ENCODE results near the gene CHCHD6. TPM values are rescaled to one million over a fixed set of nuclear protein-coding genes. Genes with fewer than 3 reads are reported as not detected.
A peak's percentile ranks its signal among the peaks of the same experiment; 100 is the strongest.

CHCHD6 gene
- polyA plus RNA-seq, 4 donors: 16.1 to 24.0 (median 18.6) TPM

DNA sequence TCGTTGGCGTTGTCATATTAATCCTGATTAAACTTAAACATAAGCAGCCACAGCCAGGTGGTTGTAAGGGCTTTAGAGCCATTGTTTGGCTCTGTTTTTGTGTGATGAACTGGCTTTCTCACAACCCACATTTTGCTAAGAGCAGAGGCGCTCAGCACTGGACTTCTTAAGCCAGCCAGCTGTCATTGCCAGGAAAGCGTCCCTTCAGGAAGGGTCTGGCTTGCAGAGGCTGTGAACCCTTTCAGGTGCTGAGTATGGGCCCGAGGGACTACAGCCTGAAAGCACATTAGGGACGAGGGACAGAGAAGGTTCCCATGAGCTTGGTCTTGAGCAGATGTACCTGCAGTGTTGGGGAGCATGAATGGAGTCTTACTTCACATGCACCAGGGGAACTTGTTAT lies 112.3 kb downstream of the CHCHD6 start:
- no peak for DNase-seq (ENCODE audit: low read depth in 4 of 4, low spot score in 3 of 4)

- DNase-seq (ENCODE audit: low read depth in 4 of 4, low spot score in 3 of 4): peak; percentile 8 to 37 (median 14)
Observed at GRCh38 chr3:126816986-126817777, 113.1 kb downstream of the CHCHD6 start.

- DNase-seq (ENCODE audit: low read depth in 4 of 4, low spot score in 3 of 4): no peak
Observed at GRCh38 chr3:126817781-126818180, 113.7 kb downstream of the CHCHD6 start.

GRCh38 chr3:126818400-126819095 lies 114.5 kb downstream of the CHCHD6 start:
- DNase-seq (ENCODE audit: low read depth in 4 of 4, low spot score in 3 of 4): no peak

DNA sequence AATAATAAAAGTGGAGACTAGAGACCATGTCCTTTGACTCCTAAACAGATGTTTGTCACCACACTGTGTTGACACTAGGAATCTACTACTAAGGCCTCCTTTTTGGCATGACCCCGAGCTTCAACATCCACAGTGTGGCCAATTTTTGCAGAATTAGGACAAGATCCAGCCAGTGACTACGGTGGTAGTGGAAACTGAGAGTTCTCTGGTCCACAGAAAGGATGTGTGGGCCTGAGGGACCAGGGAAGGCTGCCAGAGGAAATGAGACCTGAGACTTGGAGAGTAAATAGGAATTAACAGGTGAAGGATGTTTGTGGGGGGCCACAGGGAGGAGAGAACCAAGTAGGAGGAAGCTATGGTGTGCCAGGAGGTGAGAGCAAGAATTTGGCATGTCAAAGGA lies 122.7 kb downstream of the CHCHD6 start:
- no peak for DNase-seq (ENCODE audit: low read depth in 4 of 4, low spot score in 3 of 4)

- no peak for DNase-seq (ENCODE audit: low read depth in 4 of 4, low spot score in 3 of 4)
Observed at GRCh38 chr3:126827121-126827520, 123.1 kb downstream of the CHCHD6 start.

GRCh38 chr3:126828306-126828705 lies 124.3 kb downstream of the CHCHD6 start:
- no peak for DNase-seq (ENCODE audit: low read depth in 4 of 4, low spot score in 3 of 4)

GRCh38 chr3:126832933-126833332 lies 128.9 kb downstream of the CHCHD6 start:
- no peak for DNase-seq (ENCODE audit: low read depth in 4 of 4, low spot score in 3 of 4)

DNA sequence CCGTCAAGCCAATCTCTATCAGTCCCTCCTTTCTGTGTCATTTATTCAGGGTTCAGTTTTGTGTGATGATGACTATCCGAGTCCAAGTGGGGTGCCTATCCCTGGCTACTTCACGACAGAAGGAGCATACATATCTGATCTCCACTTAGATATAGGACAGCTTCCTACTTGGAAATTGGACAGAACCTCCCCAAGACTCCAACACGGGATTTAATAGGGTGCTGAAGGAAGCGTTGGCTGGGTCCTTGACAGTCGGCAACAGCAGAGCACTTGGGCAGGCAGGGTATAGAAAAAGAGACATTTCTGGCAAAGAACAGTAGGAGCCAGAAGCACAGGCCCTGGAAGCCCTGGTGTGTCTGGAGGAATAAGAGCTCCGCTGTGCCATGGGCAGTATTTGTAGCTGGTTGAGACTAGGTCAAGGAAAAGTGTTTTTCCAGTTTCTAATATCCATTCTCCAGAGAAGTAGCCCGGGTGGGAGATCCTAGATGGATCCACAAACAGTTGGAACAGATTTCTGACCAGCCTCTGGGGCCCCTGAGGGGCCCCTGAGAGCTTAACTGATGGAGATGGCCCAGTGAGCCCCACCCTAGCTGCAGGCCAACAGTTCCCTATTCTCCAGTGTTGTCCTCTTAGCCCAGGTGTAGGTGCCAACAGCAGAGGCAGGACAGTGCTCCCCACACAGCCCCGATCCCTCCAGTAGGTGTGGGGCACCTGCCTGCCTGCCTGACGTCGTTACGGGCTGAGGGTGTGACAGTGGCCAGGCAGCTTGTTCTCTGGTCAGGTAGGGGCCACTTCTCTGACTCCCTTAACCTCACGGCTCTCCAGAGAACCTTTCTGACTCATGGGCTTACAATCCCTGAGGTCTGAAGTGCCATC lies 130.8 kb downstream of the CHCHD6 start:
- no peak for DNase-seq (ENCODE audit: low read depth in 4 of 4, low spot score in 3 of 4)

DNA sequence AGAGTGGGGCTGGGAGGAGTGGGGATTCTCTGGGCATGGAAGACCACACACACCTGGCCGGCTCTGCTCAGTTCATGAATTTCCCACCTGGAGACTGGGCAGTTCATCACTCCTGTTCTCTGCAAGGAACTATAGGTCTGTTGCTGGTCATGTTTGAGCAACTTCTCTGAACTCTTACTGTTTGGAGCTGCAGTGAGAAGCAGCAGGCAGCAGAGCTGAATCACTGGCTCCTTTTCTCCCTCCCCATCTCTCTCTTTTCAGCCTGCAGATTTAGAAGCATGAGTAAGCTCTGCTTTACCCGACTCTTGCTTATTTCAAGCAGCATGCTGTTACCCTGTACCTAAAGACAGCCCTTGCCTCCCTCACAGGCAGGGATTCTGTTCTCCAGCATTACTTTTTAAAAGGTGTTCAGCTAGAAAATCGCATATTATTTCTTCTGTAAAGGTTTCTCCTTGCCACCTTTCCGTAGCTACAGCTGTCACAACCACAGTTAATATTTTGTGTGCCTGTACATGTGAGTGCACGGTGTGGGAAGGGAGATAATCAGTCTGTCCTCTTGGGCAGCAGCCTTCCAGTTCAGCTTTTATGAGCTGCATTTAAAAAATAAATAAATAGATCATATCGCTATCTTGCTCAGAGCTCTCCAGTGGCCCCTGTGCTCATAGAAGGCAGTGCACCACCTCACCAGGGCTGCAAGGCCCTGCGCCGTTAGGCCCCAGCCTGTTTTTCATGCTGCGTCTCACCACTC lies 131.6 kb downstream of the CHCHD6 start:
- DNase-seq (ENCODE audit: low read depth in 4 of 4, low spot score in 3 of 4): no peak

DNA sequence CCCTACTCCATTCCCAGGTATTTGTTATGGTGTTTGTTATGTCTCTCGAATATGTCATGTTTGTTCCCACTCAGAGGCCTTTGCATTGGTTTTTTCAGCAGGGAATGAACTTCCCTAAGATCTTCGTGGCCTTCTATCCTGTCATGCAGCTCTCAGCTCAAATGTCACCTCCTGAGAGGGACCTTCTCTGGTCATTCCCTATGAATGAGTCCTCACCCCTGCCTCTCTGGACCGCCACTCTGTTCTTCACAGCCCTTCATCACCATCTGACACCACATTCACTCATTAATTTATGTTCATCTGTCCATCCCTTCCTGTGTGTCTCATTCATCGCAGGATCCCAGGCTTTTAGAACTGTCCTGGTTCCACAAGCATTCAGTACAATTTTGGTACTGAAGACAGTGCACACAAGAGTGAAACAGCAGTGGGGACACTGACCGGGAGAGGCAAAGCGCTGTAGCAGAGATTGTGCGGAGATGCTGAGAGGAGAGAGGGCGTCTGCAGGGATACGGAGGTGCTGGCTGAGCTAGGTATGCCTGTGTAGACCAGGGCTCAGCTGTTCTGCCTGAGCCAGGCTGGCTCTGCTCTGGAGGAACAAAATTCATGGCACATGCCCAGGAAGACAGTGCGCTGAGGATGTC lies 132.3 kb downstream of the CHCHD6 start:
- DNase-seq (ENCODE audit: low read depth in 4 of 4, low spot score in 3 of 4): no peak

- no peak for DNase-seq (ENCODE audit: low read depth in 4 of 4, low spot score in 3 of 4)
Observed at GRCh38 chr3:126837773-126838172, 133.7 kb downstream of the CHCHD6 start.

GRCh38 chr3:126845920-126846715 lies 142.1 kb downstream of the CHCHD6 start:
- DNase-seq (ENCODE audit: low read depth in 4 of 4, low spot score in 3 of 4): no peak

DNA sequence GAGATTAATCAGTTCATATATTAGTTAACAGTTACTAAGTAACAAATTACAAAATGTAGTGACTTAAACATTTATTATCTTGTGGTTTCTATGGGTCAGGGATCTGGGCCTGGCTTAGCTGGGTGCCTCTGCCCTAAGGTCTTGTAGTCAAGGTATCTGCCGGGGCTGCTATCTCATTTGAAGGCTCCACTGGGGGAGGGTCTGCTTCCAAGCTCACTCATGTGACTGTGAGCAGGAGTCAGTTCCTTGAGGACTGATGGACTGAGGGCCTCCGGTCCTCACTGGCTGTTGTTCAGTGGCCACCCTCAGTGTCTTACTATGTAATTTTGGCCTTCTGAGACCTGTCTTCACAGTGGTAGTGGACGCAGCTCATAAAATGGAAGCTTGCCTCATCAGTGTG lies 143.0 kb downstream of the CHCHD6 start:
- no peak for DNase-seq (ENCODE audit: low read depth in 4 of 4, low spot score in 3 of 4)

DNA sequence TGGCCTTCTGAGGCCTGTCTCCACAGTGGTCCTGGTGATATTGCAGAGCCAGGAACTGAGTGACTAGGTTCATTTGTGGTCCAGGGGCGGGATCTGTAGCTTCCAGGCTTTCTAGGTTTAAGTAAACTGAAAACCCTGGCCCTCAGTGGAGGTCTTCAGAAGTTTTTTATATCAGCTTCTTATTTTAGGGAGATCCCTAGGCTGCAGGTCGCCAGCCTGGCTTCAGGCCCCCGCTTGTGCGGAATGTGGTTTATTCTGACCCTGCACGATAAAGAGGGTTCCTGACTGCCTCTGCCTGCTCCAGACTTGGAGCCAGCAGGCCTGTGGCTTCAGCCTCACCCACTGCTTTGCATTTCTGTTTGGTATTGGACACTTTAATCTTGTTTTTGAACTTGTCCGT lies 145.0 kb downstream of the CHCHD6 start:
- no peak for DNase-seq (ENCODE audit: low read depth in 4 of 4, low spot score in 3 of 4)

DNA sequence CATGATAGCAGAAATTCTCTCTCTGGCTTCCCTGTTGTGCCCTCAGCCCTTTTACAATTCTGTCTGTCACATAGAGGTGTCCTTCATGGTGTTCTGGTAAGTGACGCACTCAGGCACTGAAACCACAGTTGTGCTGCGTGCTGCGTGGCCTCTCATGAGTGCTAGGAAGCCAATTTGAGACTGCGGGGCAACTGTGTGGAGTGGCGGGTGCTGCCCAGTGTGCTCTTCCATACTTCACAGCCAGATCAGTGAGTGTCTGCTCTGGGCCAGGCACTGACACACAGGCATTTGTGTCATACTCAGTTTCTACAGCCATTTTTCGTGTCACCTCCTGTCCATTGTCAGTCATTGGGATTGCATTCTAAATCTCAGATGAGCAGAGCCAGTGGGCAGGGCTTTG lies 145.7 kb downstream of the CHCHD6 start:
- DNase-seq (ENCODE audit: low read depth in 4 of 4, low spot score in 3 of 4): no peak

DNA sequence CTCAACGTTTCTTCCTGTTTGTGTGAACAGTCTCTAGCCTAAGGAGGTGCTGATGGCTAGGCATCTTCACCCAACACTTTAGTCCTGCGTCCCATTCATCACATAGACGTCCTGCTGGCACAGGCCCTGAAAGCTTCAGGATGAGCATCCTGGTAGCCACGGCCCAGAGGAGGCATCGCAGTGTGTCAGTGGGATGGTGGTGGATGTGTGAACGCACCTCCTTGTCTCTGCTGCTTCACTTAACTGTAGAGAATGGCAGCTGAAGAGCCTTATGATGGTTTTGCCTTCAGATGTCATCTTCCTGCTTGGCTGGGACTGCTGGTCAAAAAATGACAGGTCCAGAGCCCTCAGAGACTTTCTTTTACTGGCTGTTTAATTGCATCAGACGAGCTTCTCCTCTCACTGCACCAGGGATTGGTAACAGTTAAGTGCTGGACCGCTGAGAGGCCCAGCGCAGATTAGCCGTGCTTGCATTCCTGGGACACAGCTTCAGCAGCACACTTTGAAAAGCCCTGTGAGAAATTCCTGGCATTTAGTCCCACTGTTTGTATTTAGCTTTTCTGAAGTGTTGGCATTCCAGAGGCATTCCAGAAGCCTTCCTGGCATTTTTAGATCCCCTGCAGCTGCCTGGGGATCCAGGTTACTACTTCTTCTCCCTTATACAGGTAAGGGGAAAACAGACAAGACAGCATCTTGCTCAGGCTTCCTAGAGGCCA lies 146.5 kb downstream of the CHCHD6 start:
- peak in 2 of 4 donors; percentile 28 to 32 for DNase-seq (ENCODE audit: low read depth in 4 of 4, low spot score in 3 of 4)

- DNase-seq (ENCODE audit: low read depth in 4 of 4, low spot score in 3 of 4): no peak
Observed at GRCh38 chr3:126851382-126851781, 147.3 kb downstream of the CHCHD6 start.

GRCh38 chr3:126851934-126852333 lies 147.9 kb downstream of the CHCHD6 start:
- no peak for DNase-seq (ENCODE audit: low read depth in 4 of 4, low spot score in 3 of 4)

Measured in left renal pelvis (tissue), 4 donors.